Measurements from ENCODE around the gene CRK. TPM values are rescaled to one million over a fixed set of nuclear protein-coding genes. Genes with fewer than 3 reads are reported as not detected.
A peak's percentile ranks its signal among the peaks of the same experiment; 100 is the strongest.

Gene CRK
- total RNA-seq, 1 experiment from 2014 or later = 72.3 TPM

DNA sequence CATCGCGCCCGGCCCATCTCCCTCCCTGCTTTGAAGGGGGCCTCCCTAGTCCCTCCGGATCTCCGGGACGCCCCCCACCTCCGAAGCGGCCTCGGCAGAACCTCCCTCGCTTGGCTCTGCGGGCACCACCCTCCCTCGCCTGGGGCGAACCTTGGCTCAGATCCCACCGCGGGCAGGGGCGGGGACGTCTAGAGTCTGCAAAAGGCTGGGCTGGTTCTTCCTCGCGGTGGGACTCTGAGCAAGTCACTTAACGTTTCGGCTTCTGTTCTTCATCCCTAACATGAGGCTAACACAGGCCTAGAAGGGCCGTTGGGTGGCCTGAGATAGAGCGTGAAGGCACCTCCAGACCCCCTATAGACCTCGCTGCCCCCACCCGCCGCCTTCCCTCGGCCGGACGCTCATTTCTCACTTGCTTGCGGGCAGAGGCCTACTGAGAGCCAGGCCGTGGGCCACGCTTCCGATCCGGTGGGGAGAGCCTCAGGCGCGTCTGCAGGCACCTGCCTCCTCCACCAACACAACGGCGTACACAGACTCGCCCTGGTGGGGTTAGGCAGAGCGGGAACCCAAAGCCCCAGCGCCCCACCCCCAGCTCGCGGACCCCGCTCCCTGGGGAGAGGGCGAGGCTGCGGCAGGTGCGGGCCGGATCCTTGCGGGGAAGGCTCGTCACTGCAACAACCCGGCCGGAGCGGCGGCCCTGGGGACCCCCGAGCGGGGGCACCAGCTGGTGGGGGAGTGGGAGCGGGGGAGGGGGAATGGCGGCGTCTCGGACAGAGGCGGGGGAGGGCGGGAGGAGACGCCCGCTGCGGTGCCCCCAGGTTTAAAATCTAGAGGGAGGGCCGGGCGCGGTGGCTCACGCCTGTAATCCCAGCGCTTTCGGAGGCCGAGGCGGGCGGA, 31.0 kb upstream of the CRK start:
- peaks cover 60% of the 10 kb centered on the region for H3K36me3 Mint-ChIP-seq (ENCODE audit: insufficient read depth, unreplicated experiment)
- peak overlapping the region; percentile 83 for H3K4me3 Mint-ChIP-seq (ENCODE audit: unreplicated experiment)
- Histone ChIP-seq H3K4me1 (peaks cover 27% of the 10 kb centered on the region), H3K9me3 (no peaks in the 10 kb centered on the region), H3K36me3 (ENCODE audit: control insufficient read depth, insufficient read depth, low read length) (no peaks in the 10 kb centered on the region; the same call in 1 of the 2 replicates), H3K4me3 (ENCODE audit: low read depth, low read length) (no peak overlapping the region), H3K27me3 (replicated peaks; ENCODE audit: control insufficient read depth, insufficient read depth, low read length) (no peaks in the 10 kb centered on the region)
- ChIA-PET POLR2A (no interaction called here), CTCF (no interaction called here)
- no TSS peak for BruUV-seq (replicated peaks)
- intact Hi-C loops (cut with micrococcal nuclease; ENCODE audit: unreplicated experiment) = no loop called here
- peak overlapping the region; percentile 53 for H3K27ac Mint-ChIP-seq (ENCODE audit: unreplicated experiment)
- DNase-seq = peak in 1 of 2 experiments; percentile 61
- TF ChIP-seq, protein P1, sequence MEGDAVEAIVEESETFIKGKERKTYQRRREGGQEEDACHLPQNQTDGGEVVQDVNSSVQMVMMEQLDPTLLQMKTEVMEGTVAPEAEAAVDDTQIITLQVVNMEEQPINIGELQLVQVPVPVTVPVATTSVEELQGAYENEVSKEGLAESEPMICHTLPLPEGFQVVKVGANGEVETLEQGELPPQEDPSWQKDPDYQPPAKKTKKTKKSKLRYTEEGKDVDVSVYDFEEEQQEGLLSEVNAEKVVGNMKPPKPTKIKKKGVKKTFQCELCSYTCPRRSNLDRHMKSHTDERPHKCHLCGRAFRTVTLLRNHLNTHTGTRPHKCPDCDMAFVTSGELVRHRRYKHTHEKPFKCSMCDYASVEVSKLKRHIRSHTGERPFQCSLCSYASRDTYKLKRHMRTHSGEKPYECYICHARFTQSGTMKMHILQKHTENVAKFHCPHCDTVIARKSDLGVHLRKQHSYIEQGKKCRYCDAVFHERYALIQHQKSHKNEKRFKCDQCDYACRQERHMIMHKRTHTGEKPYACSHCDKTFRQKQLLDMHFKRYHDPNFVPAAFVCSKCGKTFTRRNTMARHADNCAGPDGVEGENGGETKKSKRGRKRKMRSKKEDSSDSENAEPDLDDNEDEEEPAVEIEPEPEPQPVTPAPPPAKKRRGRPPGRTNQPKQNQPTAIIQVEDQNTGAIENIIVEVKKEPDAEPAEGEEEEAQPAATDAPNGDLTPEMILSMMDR (IDR thresholded peaks at IDR 0.05; ENCODE audit: insufficient read depth in 1 of 2, low read depth in 1 of 2, low read length in 1 of 2, severe bottlenecking in 1 of 2, unreplicated experiment in 1 of 2) = no peak
- no peaks in the 10 kb centered on the region for H3K9me3 Mint-ChIP-seq (ENCODE audit: unreplicated experiment)
- H3K27me3 Mint-ChIP-seq (ENCODE audit: insufficient read depth, unreplicated experiment) = no peaks in the 10 kb centered on the region
- H3K4me1 Mint-ChIP-seq (ENCODE audit: low read depth, unreplicated experiment) = peaks cover 17% of the 10 kb centered on the region

DNA sequence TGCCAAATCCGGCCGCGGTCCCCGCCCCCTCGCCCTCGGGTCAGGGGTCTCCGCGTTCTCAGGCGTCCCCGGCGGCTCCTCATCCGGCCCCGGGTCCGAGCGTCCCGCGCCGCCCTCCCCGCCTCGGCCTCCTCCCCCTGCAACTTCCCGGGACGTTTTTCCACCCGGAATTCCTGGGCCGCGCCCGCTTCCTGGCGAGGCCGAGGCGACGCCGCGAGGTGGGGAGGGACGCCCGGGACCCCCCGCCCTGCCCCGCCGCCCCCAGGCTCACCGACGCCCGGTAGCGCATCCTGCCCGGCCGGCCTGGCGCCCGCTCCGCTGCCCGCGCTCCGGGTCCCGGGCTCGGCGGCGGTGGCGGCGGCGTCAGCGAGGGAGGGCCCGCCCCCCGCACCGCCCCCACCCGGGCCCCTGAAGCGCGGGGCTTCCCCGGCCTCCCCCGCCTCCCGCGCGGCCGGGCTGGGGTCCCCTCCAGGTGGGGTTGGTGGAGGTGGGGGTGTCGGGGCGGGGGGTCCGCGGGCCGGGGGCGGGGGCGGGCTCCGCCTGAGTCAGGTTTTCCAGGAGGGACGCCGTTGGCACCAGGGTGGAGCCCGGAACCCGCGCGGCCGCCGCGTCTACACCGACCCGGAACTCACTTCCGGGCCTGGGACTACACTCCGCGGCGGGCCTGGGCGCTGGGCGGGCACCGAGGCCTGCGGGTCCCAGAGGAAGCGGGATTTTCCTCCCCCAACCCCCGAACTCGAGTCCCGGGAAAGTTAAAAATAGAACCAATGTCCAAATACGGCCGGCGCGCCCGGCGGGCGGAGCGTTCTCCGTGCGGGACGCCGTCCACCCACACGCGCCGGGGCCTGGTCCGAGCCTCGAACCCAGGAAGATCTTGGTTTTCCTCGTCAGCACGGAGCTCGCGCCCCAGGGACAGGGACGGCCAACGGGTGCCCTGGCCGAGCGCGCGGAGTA, 29.7 kb upstream of the CRK start:
- no peaks in the 10 kb centered on the region for H3K27me3 ChIP-seq (replicated peaks; ENCODE audit: control insufficient read depth, insufficient read depth, low read length)
- peaks cover 65% of the 10 kb centered on the region for H3K36me3 Mint-ChIP-seq (ENCODE audit: insufficient read depth, unreplicated experiment)
- H3K4me1 Mint-ChIP-seq (ENCODE audit: low read depth, unreplicated experiment) = peaks cover 16% of the 10 kb centered on the region
- POLR2A ChIA-PET = no interaction called here
- H3K4me1 ChIP-seq = peaks cover 23% of the 10 kb centered on the region
- H3K9me3 ChIP-seq = no peaks in the 10 kb centered on the region
- no peaks in the 10 kb centered on the region for H3K27me3 Mint-ChIP-seq (ENCODE audit: insufficient read depth, unreplicated experiment)
- intact Hi-C loops (cut with micrococcal nuclease; ENCODE audit: unreplicated experiment) = loop anchor here (2.0 kb wide), 1 partner anchor 29 kb away; the partner anchor contains the start of gene CRK
- CTCF ChIA-PET = interaction anchor here (1.3 to 1.4 kb wide), 2 partner anchors 30 to 120 kb away, joined by 5 to 6 read pairs; no protein-coding TSS in a partner anchor
- BruUV-seq (replicated peaks) = TSS peak; percentile 81
- peak overlapping the region; percentile 77 for H3K4me3 ChIP-seq (ENCODE audit: low read depth, low read length)
- TF ChIP-seq, protein P1 (IDR thresholded peaks at IDR 0.05; ENCODE audit: insufficient read depth in 1 of 2, low read depth in 1 of 2, low read length in 1 of 2, severe bottlenecking in 1 of 2, unreplicated experiment in 1 of 2) = no peak
- no peaks in the 10 kb centered on the region for H3K9me3 Mint-ChIP-seq (ENCODE audit: unreplicated experiment)
- peaks cover 4% of the 10 kb centered on the region; the same call in 1 of the 2 replicates for H3K36me3 ChIP-seq (ENCODE audit: control insufficient read depth, insufficient read depth, low read length)
- peak; percentile 65 to 75 for DNase-seq
- peak overlapping the region; percentile 91 for H3K27ac Mint-ChIP-seq (ENCODE audit: unreplicated experiment)
- peak overlapping the region; percentile 83 for H3K4me3 Mint-ChIP-seq (ENCODE audit: unreplicated experiment)

Measured in Caco-2 (cell line).